Adipose tissue (tissue), 3 donors: ENCODE data around the gene KRTAP5-1. TPM values are rescaled to one million over a fixed set of nuclear protein-coding genes. Genes with fewer than 3 reads are reported as not detected.
"Not testable (repeated sequence)": the region's sequence is repeated elsewhere in the genome, so short reads cannot be mapped to it uniquely, and the experiment has no call there.

Experiments
- H3K27ac ChIP-seq: one replicate; pipeline ENCODE4 v1.5.1; 2013; ENCODE audit warnings: low read depth, low read length
- WGBS, 3 donors: extraction: QIAGEN DNeasy Blood & Tissue Kit; methylation state at CpG; one replicate each; pipeline ENCODE4 v1.1.7; 2013; 5-methylcytosine and 5-hydroxymethylcytosine counted together
- polyA plus RNA-seq, 3 donors: library from polyadenylated mRNA; stranded (reverse); fragments of 200-250 nt; gene quantifications; one replicate each; pipeline ENCODE4 v1.2.3, GENCODE V29; 2013
- donor health status: healthy with polysubstance abuse.
- donor health status: Bipolar disorder and iron deficiency.
- donor health status: healthy.

KRTAP5-1 gene
- polyA plus RNA-seq, 3 donors: not detected

GRCh38 chr11:1605923-1606322 lies 20.8 kb upstream of the KRTAP5-1 start:
- 81 to 93% (median 82%) methylated on average over 13 of the region's 13 CpGs for WGBS, 3 donors
- H3K27ac ChIP-seq: not testable (repeated sequence)

DNA sequence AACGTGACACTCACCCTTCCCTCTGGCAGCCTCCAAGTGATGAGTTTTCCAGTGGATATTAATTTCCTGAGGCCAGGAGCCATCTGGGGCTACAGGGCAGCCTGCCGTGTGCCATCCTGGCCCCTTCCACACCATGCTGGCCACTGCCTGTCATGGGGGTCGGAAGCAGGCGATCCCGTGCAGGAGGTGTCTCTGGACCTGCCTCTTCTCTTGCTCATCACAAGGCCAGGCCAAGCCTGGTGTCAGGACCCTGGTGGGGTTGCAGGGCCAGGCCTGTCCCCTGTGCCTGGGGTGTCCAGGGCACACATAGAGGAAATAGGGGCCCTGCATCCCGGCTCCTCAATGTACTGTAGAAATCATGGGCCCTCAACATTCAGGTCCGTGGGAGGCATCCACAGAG lies 19.6 kb upstream of the KRTAP5-1 start:
- H3K27ac ChIP-seq: no peak overlapping the region
- WGBS, 3 donors: 78 to 86% (median 85%) methylated on average over 4 to 7 of the region's 7 CpGs

- no peak overlapping the region for H3K27ac ChIP-seq
- 90 to 93% (median 91%) methylated on average over 11 of the region's 11 CpGs for WGBS, 3 donors
Observed at GRCh38 chr11:1604181-1604580, 19.1 kb upstream of the KRTAP5-1 start.

GRCh38 chr11:1603629-1604028 lies 18.5 kb upstream of the KRTAP5-1 start:
- WGBS, 3 donors: 69 to 93% (median 88%) methylated on average over 1 of the region's 1 CpG
- H3K27ac ChIP-seq: no peak overlapping the region

- not testable (repeated sequence) for H3K27ac ChIP-seq
- WGBS, 3 donors: 60 to 75% (median 62%) methylated on average over 3 of the region's 3 CpGs
Observed at GRCh38 chr11:1601663-1602062, 16.6 kb upstream of the KRTAP5-1 start.

- H3K27ac ChIP-seq: no peak overlapping the region
- 53 to 76% (median 74%) methylated on average over 5 of the region's 5 CpGs for WGBS, 3 donors
Observed at GRCh38 chr11:1600626-1601025, 15.5 kb upstream of the KRTAP5-1 start.

GRCh38 chr11:1598816-1599215 lies 13.7 kb upstream of the KRTAP5-1 start:
- 66 to 74% (median 71%) methylated on average over 6 of the region's 6 CpGs for WGBS, 3 donors

GRCh38 chr11:1598406-1598805 lies 13.3 kb upstream of the KRTAP5-1 start:
- H3K27ac ChIP-seq: not testable (repeated sequence)
- WGBS, 3 donors: 79 to 93% (median 80%) methylated on average over 3 of the region's 3 CpGs

More at GRCh38 chr11:1598816-1599215, 13.7 kb upstream of the KRTAP5-1 start:
- H3K27ac ChIP-seq: no peak overlapping the region

GRCh38 chr11:1597994-1598380 lies 12.9 kb upstream of the KRTAP5-1 start, which contains the start of gene KRTAP5-2:
Gene KRTAP5-2 (minus strand): TSS chr11:1598294. CDS start chr11:1598250, 44 bp downstream.
- H3K27ac ChIP-seq: no peak within 1 kb of the TSS
- WGBS, 3 donors: 42 to 81% (median 68%) methylated on average over 4 of the region's 4 CpGs

GRCh38 chr11:1597331-1597993 lies 12.4 kb upstream of the KRTAP5-1 start:
- H3K27ac ChIP-seq: no peak overlapping the region
- 80 to 91% (median 84%) methylated on average over 10 of the region's 10 CpGs for WGBS, 3 donors

DNA sequence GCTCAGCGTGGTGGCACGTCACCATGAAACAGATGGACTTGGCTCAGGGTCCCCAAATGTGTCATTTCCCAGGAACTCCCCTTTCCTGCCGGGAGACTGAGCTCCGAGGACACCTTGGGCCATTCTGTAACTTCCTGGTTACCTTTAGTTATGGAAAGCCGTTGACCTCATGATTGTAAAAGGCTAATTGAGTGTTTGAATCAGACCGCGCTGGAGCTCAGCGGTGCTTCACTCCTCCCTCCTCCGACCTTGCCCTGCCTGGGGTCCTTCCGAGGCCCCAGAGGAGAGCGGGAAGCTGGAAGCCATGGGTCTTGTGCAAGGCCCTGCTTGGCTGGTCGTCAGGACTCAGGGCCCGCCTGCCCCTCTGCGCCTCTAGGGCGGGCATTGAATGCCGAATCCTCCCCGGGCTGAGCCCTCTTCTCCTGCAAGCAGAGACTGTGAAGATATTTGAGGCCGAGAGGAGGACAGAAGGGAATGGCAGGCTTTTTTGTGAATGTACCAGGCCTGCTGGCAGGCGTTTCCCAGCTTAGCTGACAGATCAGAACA lies 11.6 kb upstream of the KRTAP5-1 start:
- not testable (repeated sequence) for H3K27ac ChIP-seq
- WGBS, 3 donors: 60 to 74% (median 63%) methylated on average over 19 of the region's 19 CpGs

- H3K27ac ChIP-seq: not testable (repeated sequence)
- WGBS, 3 donors: 45 to 64% (median 47%) methylated on average over 11 of the region's 11 CpGs
Observed at GRCh38 chr11:1595994-1596575, 11.0 kb upstream of the KRTAP5-1 start.

GRCh38 chr11:1592628-1593027 lies 7.5 kb upstream of the KRTAP5-1 start:
- 52 to 73% (median 66%) methylated on average over 9 of the region's 9 CpGs for WGBS, 3 donors
- H3K27ac ChIP-seq: no peak overlapping the region

DNA sequence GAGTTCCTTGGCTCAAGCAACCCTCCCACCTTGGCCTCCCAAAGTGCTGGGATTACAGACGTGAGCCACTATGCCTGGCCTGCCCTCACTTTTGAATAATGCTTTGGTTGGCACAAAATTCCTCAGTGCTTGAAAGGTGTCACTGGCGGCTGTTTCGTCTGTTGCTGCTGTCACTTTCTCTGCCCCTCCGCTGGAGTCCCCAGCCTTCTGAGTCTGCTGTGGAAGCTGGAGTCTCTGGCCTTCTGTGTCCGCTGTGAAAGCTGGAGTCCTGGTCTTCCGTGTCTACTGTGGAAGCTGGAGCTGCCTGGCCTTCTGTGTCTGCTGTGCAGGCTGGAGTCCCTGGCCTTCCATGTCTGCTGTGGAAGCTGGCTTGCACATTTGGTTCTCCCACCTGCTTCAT lies 4.9 kb upstream of the KRTAP5-1 start:
- no peak overlapping the region for H3K27ac ChIP-seq
- 92 to 95% (median 94%) methylated on average over 6 of the region's 6 CpGs for WGBS, 3 donors

- WGBS, 3 donors: 14 to 40% (median 21%) methylated on average over 7 to 8 of the region's 10 CpGs
- not testable (repeated sequence) for H3K27ac ChIP-seq
Observed at GRCh38 chr11:1589191-1589963, 4.3 kb upstream of the KRTAP5-1 start.

DNA sequence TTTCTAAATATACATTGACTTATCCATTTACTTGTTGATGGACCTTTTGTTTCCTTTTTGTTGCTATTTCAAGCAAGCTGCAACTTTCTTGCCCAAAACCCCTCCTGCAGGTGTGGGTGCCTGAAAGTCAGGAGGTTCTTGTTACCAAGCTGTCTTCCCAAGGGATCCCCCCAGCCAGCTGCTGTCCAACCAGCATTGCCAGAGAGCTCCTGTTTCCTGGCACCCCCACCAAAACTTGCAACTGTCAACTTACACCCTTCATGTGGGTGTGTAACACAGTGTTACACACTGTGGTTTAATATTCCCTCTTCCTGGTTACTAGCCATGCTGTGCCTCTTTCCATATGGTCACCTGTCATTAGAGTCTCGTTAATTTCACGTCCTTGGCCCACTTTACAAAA lies 1.6 kb upstream of the KRTAP5-1 start:
- no peak overlapping the region for H3K27ac ChIP-seq
- 72 to 80% (median 79%) methylated on average over 2 of the region's 2 CpGs for WGBS, 3 donors

- WGBS, 3 donors: 65 to 80% (median 72%) methylated on average over 2 of the region's 2 CpGs
- H3K27ac ChIP-seq: not testable (repeated sequence)
Observed at GRCh38 chr11:1582909-1583308, 2.2 kb downstream of the KRTAP5-1 start.

DNA sequence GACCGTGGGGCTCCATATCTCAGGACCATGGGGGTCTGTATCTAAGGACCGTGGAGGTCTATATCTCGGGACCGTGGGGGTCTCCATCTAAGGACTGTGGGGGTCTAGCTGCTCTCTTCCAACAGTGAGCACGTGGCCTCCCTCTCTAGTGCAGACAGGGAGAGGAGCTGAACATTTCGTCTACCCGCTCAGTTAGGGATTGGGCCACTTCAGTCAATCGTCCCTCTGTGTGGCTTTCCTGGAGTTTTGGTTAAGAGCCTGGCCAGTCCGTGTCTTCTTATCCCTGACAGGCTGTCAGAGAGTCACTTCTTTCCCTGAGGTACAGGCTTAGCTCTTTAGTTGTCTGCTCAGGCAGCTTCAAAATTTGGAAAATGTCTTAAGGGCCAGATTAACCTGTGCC lies 3.1 kb downstream of the KRTAP5-1 start:
- 83 to 87% (median 85%) methylated on average over 9 of the region's 9 CpGs for WGBS, 3 donors
- H3K27ac ChIP-seq: no peak overlapping the region

DNA sequence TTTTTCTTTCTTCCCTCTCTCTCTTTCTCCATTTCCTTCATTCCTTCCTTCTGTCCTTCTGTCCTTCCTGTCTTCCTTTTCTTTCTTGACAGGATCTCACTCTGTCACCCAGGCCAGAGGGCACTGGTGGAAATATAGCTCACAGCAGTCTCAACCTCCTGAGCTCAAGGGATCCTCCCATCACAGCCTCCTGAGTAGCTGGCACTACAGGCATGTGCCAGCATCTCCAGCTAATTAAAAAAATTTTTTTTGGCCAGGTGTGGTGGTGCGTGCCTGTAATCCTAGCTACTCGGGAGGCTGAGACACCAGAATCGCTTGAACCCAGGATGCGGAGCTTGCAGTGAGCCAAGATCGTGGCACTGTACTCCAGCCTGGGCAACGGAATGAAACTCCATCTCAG lies 8.3 kb downstream of the KRTAP5-1 start:
- H3K27ac ChIP-seq: no peak overlapping the region
- 78 to 89% (median 79%) methylated on average over 6 of the region's 6 CpGs for WGBS, 3 donors
